HCT116 (cell line): ENCODE data around the gene IL21. TPM values are rescaled to one million over a fixed set of nuclear protein-coding genes. Genes with fewer than 3 reads are reported as not detected.

Experiments used
- ATAC-seq: fragments of 200-7000 bp; cut with Tn5 transposase; 2 replicates; pipeline ENCODE4 v1.9.1; 2020; ENCODE audit warnings: mild to moderate bottlenecking, moderate library complexity
- BruUV-seq: library from RNA; stranded (reverse); fragments of 400-500 nt; replicated peaks from 2 replicates; lab custom pipeline; 2021; lab: Mats Ljungman, UMichigan
- CTCF ChIA-PET: fragments of 300-600 bp; sonication (Branson Sonifier 250); formaldehyde crosslinking; loops from one replicate; lab custom pipeline; 2021; ENCODE audit warnings: antibody characterized with exemption; lab: Charles Lee
- POLR2A ChIA-PET: fragments of 300-600, 350-600 bp; sonication (Branson Sonifier 250); formaldehyde crosslinking; loops from one replicate; lab custom pipeline; 2021; ENCODE audit warnings: antibody characterized with exemption; lab: Charles Lee
- RAD21 ChIA-PET, 2 experiments: fragments of 300-600 bp; sonication (Branson Sonifier 250); formaldehyde crosslinking; loops; one replicate each; lab custom pipeline; 2023; ENCODE audit warnings: low total read pairs in 2 of 2; ENCODE audit not compliant: uncharacterized antibody in 2 of 2, unreplicated experiment in 2 of 2, low non-redundant PET in 1 of 2; lab: Charles Lee
- DNase-seq: peaks from one replicate; pipeline ENCODE4 v3.0.0-alpha.2; 2010; ENCODE audit warnings: low read depth, low spot score
- H2AFZ ChIP-seq: fragments of 200-600 bp; shearing (Covaris generic), sonication (generic); 2 replicates; pipeline ENCODE4 v1.6.1; 2017; ENCODE audit warnings: low read depth, mixed run types, mixed read lengths, antibody characterized with exemption, low read length; ENCODE audit not compliant: poor library complexity, severe bottlenecking
- H3K27ac ChIP-seq: 2 replicates; pipeline ENCODE4 v1.5.1; 2012; ENCODE audit warnings: low read depth, low read length
- H3K27me3 ChIP-seq: fragments of 200-600 bp; sonication (generic); 2 replicates; pipeline ENCODE4 v1.6.1; 2016; ENCODE audit warnings: mixed run types, low read length, mixed read lengths; ENCODE audit not compliant: insufficient read depth
- H3K36me3 ChIP-seq, 2 experiments: fragments of 200-500 bp in 1 of 2; fragments of 200-600 bp in 1 of 2; sonication (Bioruptor generic) in 1 of 2; sonication (generic) in 1 of 2; 2 replicates each; pipeline versions ENCODE4 v1.5.1 to v1.6.1; 2014 to 2016; ENCODE audit warnings: low read length in 2 of 2, inconsistent platforms in 1 of 2, mixed read lengths in 1 of 2, mixed run types in 1 of 2; ENCODE audit not compliant: insufficient read depth in 2 of 2, control insufficient read depth in 1 of 2
- H3K4me1 ChIP-seq, 2 experiments: fragments of 200-600 bp in 1 of 2; sonication (generic) in 1 of 2; 2 replicates each; pipeline versions ENCODE4 v1.5.1 to v1.6.1; 2012 to 2017; ENCODE audit warnings: low read length in 2 of 2, inconsistent platforms in 1 of 2, mild to moderate bottlenecking in 1 of 2, mixed read lengths in 1 of 2, mixed run types in 1 of 2, moderate library complexity in 1 of 2; ENCODE audit not compliant: insufficient read depth in 2 of 2, control insufficient read depth in 1 of 2
- H3K4me2 ChIP-seq: fragments of 200-600 bp; sonication (generic); 2 replicates; pipeline ENCODE4 v1.6.1; 2017; ENCODE audit warnings: mixed run types, low read length, mixed read lengths
- H3K4me3 ChIP-seq, 2 experiments: fragments of 200-600 bp in 1 of 2; sonication (generic) in 1 of 2; replicated peaks in 1 of 2; 2 replicates each; pipeline ENCODE4 v1.5.1; 2011 to 2016; ENCODE audit warnings: low read length in 2 of 2, control low read depth in 1 of 2, low read depth in 1 of 2, mild to moderate bottlenecking in 1 of 2, mixed read lengths in 1 of 2, mixed run types in 1 of 2
- H3K79me2 ChIP-seq: fragments of 200-600 bp; sonication (generic); 2 replicates; pipeline ENCODE4 v1.6.1; 2017; ENCODE audit warnings: mild to moderate bottlenecking, mixed run types, low read length, moderate library complexity, mixed read lengths; ENCODE audit not compliant: insufficient read depth
- H3K9ac ChIP-seq: fragments of 200-600 bp; sonication (generic); 2 replicates; pipeline ENCODE4 v1.6.1; 2016; ENCODE audit warnings: low read length, mixed read lengths
- H3K9me2 ChIP-seq: fragments of 200-600 bp; sonication (generic), shearing (Covaris generic); 2 replicates; pipeline ENCODE4 v1.6.1; 2017; ENCODE audit warnings: mixed run types, mild to moderate bottlenecking, moderate library complexity; ENCODE audit not compliant: insufficient read depth
- H3K9me3 ChIP-seq, 2 experiments: fragments of 200-500 bp in 1 of 2; fragments of 200-600 bp in 1 of 2; sonication (Bioruptor generic) in 1 of 2; sonication (generic) in 1 of 2; 2 replicates each; pipeline ENCODE4 v1.6.1; 2014 to 2017; ENCODE audit warnings: low read length in 2 of 2, mixed read lengths in 2 of 2, inconsistent platforms in 1 of 2, low read depth in 1 of 2, mild to moderate bottlenecking in 1 of 2, mixed run types in 1 of 2, moderate library complexity in 1 of 2; ENCODE audit not compliant: control insufficient read depth in 1 of 2, insufficient read depth in 1 of 2
- H4K20me1 ChIP-seq: fragments of 200-600 bp; sonication (generic), shearing (Covaris generic); 2 replicates; pipeline ENCODE4 v1.6.1; 2017; ENCODE audit warnings: mixed run types, mild to moderate bottlenecking, moderate library complexity; ENCODE audit not compliant: insufficient read depth
- CBX3 ChIP-seq: IDR thresholded peaks from 2 replicates; pipeline ENCODE4 v1.6.1; 2012; ENCODE audit warnings: low read depth
- CTCF ChIP-seq, 3 experiments: fragments of 200-600 bp in 1 of 3; sonication (generic) in 1 of 3; IDR thresholded peaks in 2 of 3; conservative IDR thresholded peaks in 1 of 3; 2 replicates each; pipeline ENCODE4 v1.5.1; 2012 to 2017; ENCODE audit warnings: low read depth in 2 of 3, low read length in 2 of 3, antibody characterized with exemption in 1 of 3, borderline replicate concordance in 1 of 3, control low read depth in 1 of 3, mild to moderate bottlenecking in 1 of 3, mixed read lengths in 1 of 3, mixed run types in 1 of 3, moderate library complexity in 1 of 3; ENCODE audit not compliant: insufficient read depth in 1 of 3
- EZH2 ChIP-seq: fragments of 200-600 bp; sonication (generic); IDR thresholded peaks from 2 replicates; pipeline ENCODE4 v1.6.1; 2017; ENCODE audit warnings: antibody characterized with exemption, mixed run types
- FOSL1 ChIP-seq: IDR thresholded peaks from 2 replicates; pipeline ENCODE4 v1.6.1; 2012; ENCODE audit warnings: low read depth
- JUND ChIP-seq: IDR thresholded peaks from 2 replicates; pipeline ENCODE4 v1.6.1; 2012
- MAX ChIP-seq: IDR thresholded peaks from 2 replicates; pipeline ENCODE4 v1.6.1; 2012
- POLR2A ChIP-seq: IDR thresholded peaks from 2 replicates; pipeline ENCODE4 v1.7.0; 2011; ENCODE audit warnings: borderline replicate concordance; ENCODE audit not compliant: insufficient read depth, insufficient read length; ENCODE audit errors: extremely low read depth
- RAD21 ChIP-seq: IDR thresholded peaks from 2 replicates; pipeline ENCODE4 v1.6.1; 2012; ENCODE audit warnings: low read depth, mild to moderate bottlenecking
- YY1 ChIP-seq: IDR thresholded peaks from 2 replicates; pipeline ENCODE4 v1.6.1; 2011; ENCODE audit warnings: low read length, low read depth, moderate library complexity, mild to moderate bottlenecking; ENCODE audit not compliant: insufficient replicate concordance; ENCODE audit errors: extremely low read depth
- ZNF274 ChIP-seq: fragments of 200-500 bp; sonication (Bioruptor generic); IDR thresholded peaks from 2 replicates; pipeline ENCODE4 v1.6.1; 2014; ENCODE audit warnings: mild to moderate bottlenecking, low read depth, low read length, inconsistent platforms
- intact Hi-C: fragments of 100-400 bp; cut with micrococcal nuclease; formaldehyde crosslinking; loops from 2 replicates; pipeline ENCODE4 v1.10.0; 2022
- total RNA-seq: library from RNA; stranded (reverse); gene quantifications from one replicate; pipeline ENCODE4 v1.2.1, GENCODE V29; 2021; ENCODE audit not compliant: unreplicated experiment

The IL21 gene
- total RNA-seq, 1 experiment from 2014 or later, result 0.12 TPM

GRCh38 chr4:122577189-122577553, 43.7 kb downstream of the IL21 start:
- no peaks in the 10 kb centered on the region for H3K4me1 ChIP-seq
- H3K36me3 ChIP-seq, result no peaks in the 10 kb centered on the region
- H3K4me2 ChIP-seq, result no peak overlapping the region
- BruUV-seq, result no TSS peak
- H4K20me1 ChIP-seq, result no peaks in the 10 kb centered on the region
- intact Hi-C loops, result loop anchor here (1.0 to 2.0 kb wide), 4 partner anchors 267 to 677 kb away; no protein-coding TSS in a partner anchor
- no peak overlapping the region for H3K27ac ChIP-seq
- ChIA-PET RAD21 (interaction anchor here (1.4 to 1.9 kb wide), 3 partner anchors 353 to 677 kb away, joined by 3 to 12 read pairs (median 5); no protein-coding TSS in a partner anchor), CTCF (interaction anchor here (1.0 to 4.1 kb wide), 6 partner anchors 12 to 679 kb away, joined by 3 to 52 read pairs (median 8); no protein-coding TSS in a partner anchor), POLR2A (no interaction called here)
- no peaks in the 10 kb centered on the region for H3K27me3 ChIP-seq
- no peak for ATAC-seq
- H3K9ac ChIP-seq, result no peak overlapping the region
- TF ChIP-seq ZNF274 (no peak), POLR2A (no peak)
- DNase-seq, result no peak
- H3K4me3 ChIP-seq, result no peak overlapping the region
- H3K9me3 ChIP-seq, result no peaks in the 10 kb centered on the region
- no peaks in the 10 kb centered on the region for H3K79me2 ChIP-seq
- H3K9me2 ChIP-seq, result no peaks in the 10 kb centered on the region
- peak overlapping the region; percentile 13 for H2AFZ ChIP-seq

GRCh38 chr4:122576261-122577188, 44.3 kb downstream of the IL21 start:
- peak; percentile 60 to 80 (median 62); a peak in 5 of 6 replicates for TF ChIP-seq CTCF (IDR thresholded peaks at IDR 0.05 in 2 of 3, conservative IDR thresholded peaks at IDR 0.05 in 1 of 3; ENCODE audit: borderline replicate concordance in 1 of 3, insufficient read depth in 1 of 3, low read depth in 2 of 3, low read length in 2 of 3)
- no peak for TF ChIP-seq JUND
- no peak for TF ChIP-seq CBX3
- TF ChIP-seq FOSL1, result no peak
- peak; percentile 86 for TF ChIP-seq RAD21
- TF ChIP-seq EZH2, result no peak
- no peak for TF ChIP-seq POLR2A
- no peak for TF ChIP-seq MAX
- TF ChIP-seq YY1, result no peak
- TF ChIP-seq, all 23 proteins: peak for 2
- BruUV-seq, result no TSS peak
- Histone ChIP-seq H3K4me1 (no peaks in the 10 kb centered on the region), H3K79me2 (no peaks in the 10 kb centered on the region), H3K27me3 (no peaks in the 10 kb centered on the region), H2AFZ (peak overlapping the region; percentile 13), H4K20me1 (no peaks in the 10 kb centered on the region), H3K36me3 (no peaks in the 10 kb centered on the region), H3K4me2 (no peak overlapping the region), H3K27ac (no peak overlapping the region), H3K9ac (no peak overlapping the region), H3K9me3 (no peaks in the 10 kb centered on the region), H3K4me3 (no peak overlapping the region), H3K9me2 (no peaks in the 10 kb centered on the region)
- peak; percentile 36 for DNase-seq
- ChIA-PET RAD21 (interaction anchor here (1.4 to 1.9 kb wide), 2 partner anchors 676 kb away, joined by 5 to 12 read pairs; no protein-coding TSS in a partner anchor), CTCF (interaction anchor here (1.1 to 4.1 kb wide), 3 partner anchors 338 to 676 kb away, joined by 3 to 52 read pairs (median 14); no protein-coding TSS in a partner anchor), POLR2A (no interaction called here)
- peak; percentile 78 for ATAC-seq
- intact Hi-C loops, result loop anchor here (1.0 to 2.0 kb wide), 4 partner anchors 266 to 676 kb away; no protein-coding TSS in a partner anchor
